Psoas muscle (tissue), 8 donors: Measurements from ENCODE around the gene ZBTB4. TPM values are rescaled to one million over a fixed set of nuclear protein-coding genes. Genes with fewer than 3 reads are reported as not detected.

Source experiments
- ATAC-seq, 4 donors: fragments of 200-7000 bp; cut with Tn5 transposase; one replicate each; pipeline ENCODE4 v1.9.1; 2020; ENCODE audit warnings: moderate library complexity in 3 of 4, mild to moderate bottlenecking in 2 of 4
- DNase-seq, 2 donors: peaks; one replicate each; pipeline ENCODE4 v3.0.0-alpha.2; 2020
- H3K27ac ChIP-seq: fragments of 200-600 bp; one replicate; pipeline ENCODE4 v1.8.0; 2022
- H3K27me3 ChIP-seq, 3 donors: fragments of 200-600 bp in 1 of 3; one replicate each; pipeline versions ENCODE4 v1.6.1 to v1.8.0; 2013 to 2022; ENCODE audit warnings: low read length in 2 of 3, mild to moderate bottlenecking in 2 of 3, moderate library complexity in 1 of 3; ENCODE audit not compliant: insufficient read depth in 3 of 3
- H3K36me3 ChIP-seq, 2 donors: fragments of 200-600 bp in 1 of 2; one replicate each; pipeline versions ENCODE4 v1.6.1 to v1.8.0; 2013 to 2022; ENCODE audit warnings: low read depth in 1 of 2, mild to moderate bottlenecking in 1 of 2, moderate library complexity in 1 of 2; ENCODE audit not compliant: insufficient read depth in 1 of 2
- H3K4me1 ChIP-seq: fragments of 200-600 bp; one replicate; pipeline ENCODE4 v1.8.0; 2022
- H3K4me3 ChIP-seq: fragments of 200-600 bp; one replicate; pipeline ENCODE4 v1.8.0; 2022; ENCODE audit warnings: mild to moderate bottlenecking
- H3K9me3 ChIP-seq: fragments of 200-600 bp; one replicate; pipeline ENCODE4 v1.8.0; 2022
- WGBS, 3 donors: extraction: QIAGEN DNeasy Blood & Tissue Kit; methylation state at CpG; one replicate each; pipeline versions ENCODE4 v1.1.6 to v1.1.7; 2013; 5-methylcytosine and 5-hydroxymethylcytosine counted together
- intact Hi-C, 2 donors: fragments of 100-400 bp; cut with DNase I; formaldehyde crosslinking; loops; one replicate each; pipeline versions ENCODE4 v1.11.0 to v1.14.2; 2022
- polyA plus RNA-seq, 3 donors: library from polyadenylated mRNA; stranded (reverse); fragments of 200-250 nt; gene quantifications; one replicate each; pipeline ENCODE4 v1.2.3, GENCODE V29; 2013
- total RNA-seq, 4 donors: library from RNA; stranded (reverse); fragmentation: NEBNext Ultra II Directional in 2 of 4; extraction: Animal tissue kit (Norgen Biotek cat#: 25700) in 2 of 4; gene quantifications; one replicate each; pipeline versions ENCODE4 v1.2.1 to v1.2.4, GENCODE V29; 2021 to 2023
- TF ChIP-seq, protein P1 (sequence below): fragments of 200-600 bp; IDR thresholded peaks from one replicate; pipeline ENCODE4 v1.8.0; 2022; ENCODE audit warnings: antibody characterized with exemption
- donor health status: healthy with polysubstance abuse.
- donor health status: DM: no; HTN: no; CAD: no; lungs with moderate emphysema.
- donor health status: Bipolar disorder and iron deficiency.
- donor health status: healthy.
- donor health status: DM: yes; HTN: yes; CAD: no.
- donor health status: DM: no; HTN: no; CAD: no.
- donor health status: DM: no; HTN: no; CAD: no.
- donor health status: DM: yes; HTN: yes; CAD: no.

The ZBTB4 gene
- total and polyA plus RNA-seq, 7 donors: 10.3 to 43.2 (median 29.3) TPM

- Histone ChIP-seq H3K27ac (no peak overlapping the region), H3K4me3 (no peak overlapping the region), H3K4me1 (peaks cover 17% of the 10 kb centered on the region), H3K36me3 (no peaks in the 10 kb centered on the region), H3K27me3 (no peaks in the 10 kb centered on the region), H3K9me3 (no peaks in the 10 kb centered on the region)
- 88 to 93% (median 89%) methylated on average over 11 of the region's 11 CpGs for WGBS, 3 donors
- ATAC-seq (no peak), DNase-seq (no peak)
- intact Hi-C loops: loop anchor here (5.0 to 10.0 kb wide), 2 partner anchors 65 to 253 kb away; partner anchors contain the start of genes TP53 (in 1 of the 2) and WRAP53 (in 1 of the 2)
- TF ChIP-seq, protein P1, sequence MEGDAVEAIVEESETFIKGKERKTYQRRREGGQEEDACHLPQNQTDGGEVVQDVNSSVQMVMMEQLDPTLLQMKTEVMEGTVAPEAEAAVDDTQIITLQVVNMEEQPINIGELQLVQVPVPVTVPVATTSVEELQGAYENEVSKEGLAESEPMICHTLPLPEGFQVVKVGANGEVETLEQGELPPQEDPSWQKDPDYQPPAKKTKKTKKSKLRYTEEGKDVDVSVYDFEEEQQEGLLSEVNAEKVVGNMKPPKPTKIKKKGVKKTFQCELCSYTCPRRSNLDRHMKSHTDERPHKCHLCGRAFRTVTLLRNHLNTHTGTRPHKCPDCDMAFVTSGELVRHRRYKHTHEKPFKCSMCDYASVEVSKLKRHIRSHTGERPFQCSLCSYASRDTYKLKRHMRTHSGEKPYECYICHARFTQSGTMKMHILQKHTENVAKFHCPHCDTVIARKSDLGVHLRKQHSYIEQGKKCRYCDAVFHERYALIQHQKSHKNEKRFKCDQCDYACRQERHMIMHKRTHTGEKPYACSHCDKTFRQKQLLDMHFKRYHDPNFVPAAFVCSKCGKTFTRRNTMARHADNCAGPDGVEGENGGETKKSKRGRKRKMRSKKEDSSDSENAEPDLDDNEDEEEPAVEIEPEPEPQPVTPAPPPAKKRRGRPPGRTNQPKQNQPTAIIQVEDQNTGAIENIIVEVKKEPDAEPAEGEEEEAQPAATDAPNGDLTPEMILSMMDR: no peak
Observed at GRCh38 chr17:7432296-7432695, 47.1 kb downstream of the ZBTB4 start.

- intact Hi-C loops: loop anchor here (5.0 to 10.0 kb wide), 2 partner anchors 64 to 254 kb away; partner anchors contain the start of genes TP53 (in 1 of the 2) and WRAP53 (in 1 of the 2)
- ATAC-seq (no peak), DNase-seq (no peak)
Observed at GRCh38 chr17:7431231-7431630, 48.2 kb downstream of the ZBTB4 start.

DNA sequence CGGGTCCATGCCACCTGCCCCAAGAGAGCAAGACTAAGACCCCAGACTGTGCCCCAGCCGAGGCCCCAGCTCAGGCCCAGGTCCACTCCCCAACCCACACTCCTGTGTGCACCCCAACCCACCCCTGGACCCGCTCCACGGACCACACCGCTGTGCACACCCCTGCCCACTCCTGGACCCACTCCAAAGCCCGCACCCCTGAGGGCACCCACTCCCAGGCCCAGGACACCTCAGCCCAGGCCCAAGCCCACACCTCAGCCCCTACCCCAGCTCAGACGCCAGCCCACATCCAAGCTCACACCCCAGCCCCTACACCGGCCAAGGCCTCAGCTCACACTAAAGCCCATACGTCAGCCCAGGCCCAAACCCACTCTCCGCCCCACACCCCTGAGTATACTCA lies 49.7 kb downstream of the ZBTB4 start:
- TF ChIP-seq, protein P1: no peak
- no peaks in the 10 kb centered on the region for H3K4me1 ChIP-seq
- no peak overlapping the region for H3K27ac ChIP-seq
- intact Hi-C loops: loop anchor here (5.0 to 10.0 kb wide), 2 partner anchors 62 to 255 kb away; partner anchors contain the start of genes TP53 (in 1 of the 2) and WRAP53 (in 1 of the 2)
- no peaks in the 10 kb centered on the region for H3K36me3 ChIP-seq
- DNase-seq: no peak
- H3K9me3 ChIP-seq: no peaks in the 10 kb centered on the region
- H3K27me3 ChIP-seq: no peaks in the 10 kb centered on the region
- no peak overlapping the region for H3K4me3 ChIP-seq
- WGBS, 3 donors: 89 to 92% (median 90%) methylated on average over 9 to 10 of the region's 10 CpGs
- ATAC-seq: no peak

More at GRCh38 chr17:7431231-7431630, 48.2 kb downstream of the ZBTB4 start:
- peaks cover 10% of the 10 kb centered on the region for H3K4me1 ChIP-seq
- TF ChIP-seq, protein P1: no peak
- H3K36me3 ChIP-seq: no peaks in the 10 kb centered on the region
- WGBS, 3 donors: 86 to 88% (median 88%) methylated on average over 1 of the region's 1 CpG
- no peaks in the 10 kb centered on the region for H3K9me3 ChIP-seq
- no peak overlapping the region for H3K27ac ChIP-seq
- H3K27me3 ChIP-seq: no peaks in the 10 kb centered on the region
- H3K4me3 ChIP-seq: no peak overlapping the region

GRCh38 chr17:7428557-7428956 lies 50.9 kb downstream of the ZBTB4 start, which contains the start of gene SPEM3:
TSS of gene SPEM3 (plus strand) at chr17:7428857. CDS start at chr17:7428903, 46 bp downstream.
- no peaks in the 10 kb centered on the region for H3K4me1 ChIP-seq
- TF ChIP-seq, protein P1: no peak
- WGBS, 3 donors: 60 to 81% (median 65%) methylated on average over 5 of the region's 5 CpGs
- intact Hi-C loops: no loop called here
- no peaks in the 10 kb centered on the region for H3K36me3 ChIP-seq
- ATAC-seq (no peak), DNase-seq (no peak)
- H3K27ac ChIP-seq: no peak within 1 kb of the TSS
- H3K4me3 ChIP-seq: no peak within 1 kb of the TSS
- no peaks in the 10 kb centered on the region for H3K9me3 ChIP-seq
- no peaks in the 10 kb centered on the region for H3K27me3 ChIP-seq

GRCh38 chr17:7427549-7427948 lies 51.9 kb downstream of the ZBTB4 start:
- ATAC-seq: no peak
- 89 to 93% (median 89%) methylated on average over 5 to 7 of the region's 7 CpGs for WGBS, 3 donors
- no peak for DNase-seq
- Histone ChIP-seq H3K27ac (no peak overlapping the region), H3K36me3 (no peaks in the 10 kb centered on the region), H3K4me3 (no peak overlapping the region), H3K4me1 (no peaks in the 10 kb centered on the region), H3K27me3 (no peaks in the 10 kb centered on the region), H3K9me3 (no peaks in the 10 kb centered on the region)
- intact Hi-C loops: no loop called here
- TF ChIP-seq, protein P1: no peak
